Pancreas (tissue), 10 donors: ENCODE measurements around the gene UBE2E2. TPM values are rescaled to one million over a fixed set of nuclear protein-coding genes. Genes with fewer than 3 reads are reported as not detected.

Experiments used
- ATAC-seq, 4 donors: fragments of 200-7000 bp; cut with Tn5 transposase; one replicate each; pipeline versions ENCODE4 v1.8.0 to v1.9.1; 2020; ENCODE audit warnings: mild to moderate bottlenecking in 4 of 4, moderate library complexity in 4 of 4
- DNase-seq, 6 donors: peaks; one replicate each; pipeline ENCODE4 v3.0.0-alpha.2; 2020
- FAIRE-seq: peaks from 2 replicates; lab custom pipeline; 2012; peaks lifted over from hg19 to GRCh38; lab: Jason Lieb, UNC
- H3K27ac ChIP-seq, 4 donors: fragments of 200-600 bp; sonication (generic); 1 replicate in 3 of 4; 2 replicates in 1 of 4; pipeline versions ENCODE4 v1.5.0 to v1.8.0; 2020
- H3K27me3 ChIP-seq, 4 donors: fragments of 200-600 bp; one replicate each; pipeline ENCODE4 v1.8.0; 2021
- H3K36me3 ChIP-seq, 3 donors: fragments of 200-600 bp; sonication (generic) in 1 of 3; one replicate each; pipeline versions ENCODE4 v1.5.0 to v1.8.0; 2020 to 2021
- H3K4me1 ChIP-seq, 3 donors: fragments of 200-600 bp; one replicate each; pipeline ENCODE4 v1.8.0; 2021
- H3K4me3 ChIP-seq, 4 donors: fragments of 200-600 bp; sonication (generic) in 2 of 4; one replicate each; pipeline versions ENCODE4 v1.5.0 to v1.8.0; 2020 to 2021
- H3K9me3 ChIP-seq, 4 donors: fragments of 200-600 bp; one replicate each; pipeline ENCODE4 v1.8.0; 2021
- WGBS, 2 donors: extraction: QIAGEN DNeasy Blood & Tissue Kit; methylation state at CpG; one replicate each; pipeline ENCODE4 v1.1.7; 2013; 5-methylcytosine and 5-hydroxymethylcytosine counted together
- intact Hi-C, 3 donors: fragments of 100-400 bp; cut with DNase I; formaldehyde crosslinking; loops; one replicate each; pipeline versions ENCODE4 v1.11.1 to v1.14.2; 2022
- polyA plus RNA-seq, 2 donors: library from polyadenylated mRNA; stranded (reverse); fragments of 200-250 nt; gene quantifications; one replicate each; pipeline ENCODE4 v1.2.3, GENCODE V29; 2013
- total RNA-seq, 6 donors: library from RNA; stranded (reverse); fragmentation: NEBNext Ultra II Directional in 4 of 6; extraction: Animal tissue kit (Norgen Biotek cat#: 25700) in 4 of 6; gene quantifications; one replicate each; pipeline versions ENCODE4 v1.2.1 to v1.2.4, GENCODE V29; 2021 to 2023
- TF ChIP-seq, protein P1 (sequence below), 4 donors: fragments of 200-600 bp; sonication (generic) in 3 of 4; IDR thresholded peaks; one replicate each; pipeline versions ENCODE4 v1.5.0 to v1.8.0; 2021; ENCODE audit warnings: antibody characterized with exemption in 4 of 4
- donor health status: healthy with polysubstance abuse.
- donor health status: DM: no; HTN: no; CAD: no; lungs with moderate emphysema.
- donor health status: DM: no; HTN: no; CAD: no.
- donor health status: control.
- donor health status: control.
- donor health status: Bipolar disorder and iron deficiency.
- donor health status: DM: yes; HTN: yes; CAD: no.
- donor health status: DM: no; HTN: no; CAD: no.
- donor health status: DM: no; HTN: no; CAD: no.
- donor health status: DM: yes; HTN: yes; CAD: no.

Gene UBE2E2
- total and polyA plus RNA-seq, 8 donors: 3.3 to 11.6 (median 5.8) TPM

DNA sequence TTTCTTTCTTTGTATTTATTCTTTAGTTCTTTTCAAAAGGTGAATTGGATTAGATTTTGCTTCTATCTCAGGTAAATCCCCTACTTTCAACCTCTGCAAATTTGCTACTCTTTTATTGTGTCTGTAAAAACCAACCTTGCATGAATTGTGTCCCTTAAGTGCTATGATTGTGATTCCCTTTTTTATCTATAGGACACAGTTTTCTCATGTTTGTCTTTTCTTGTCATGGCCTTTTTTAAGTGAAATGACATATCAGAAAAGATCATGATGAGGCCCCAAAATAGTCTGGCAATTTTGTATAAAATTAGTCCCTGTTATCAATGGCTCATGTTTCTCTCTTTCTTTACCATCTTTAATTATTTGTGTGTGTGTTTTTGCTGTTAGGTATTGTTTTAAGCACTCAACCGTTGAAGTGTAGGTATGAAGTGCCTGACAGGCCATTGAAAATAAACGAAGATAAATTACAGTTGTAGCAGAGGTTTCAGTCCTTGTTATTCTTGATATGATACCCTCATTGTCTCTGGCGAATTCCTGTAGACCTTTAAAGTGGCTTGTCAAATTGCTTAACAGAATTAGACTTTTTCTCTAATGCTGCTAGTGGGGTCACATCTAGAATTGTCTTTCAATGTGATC is 184.3 kb downstream of the UBE2E2 start:
- no peak for FAIRE-seq
- Histone ChIP-seq H3K27ac (no peak overlapping the region), H3K36me3 (no peaks in the 10 kb centered on the region), H3K27me3 (no peaks in the 10 kb centered on the region), H3K4me3 (no peak overlapping the region), H3K4me1 (peaks cover 0 to 12% (median 6%) of the 10 kb centered on the region in 3 donors), H3K9me3 (no peaks in the 10 kb centered on the region)
- ATAC-seq: no peak
- TF ChIP-seq, protein P1, sequence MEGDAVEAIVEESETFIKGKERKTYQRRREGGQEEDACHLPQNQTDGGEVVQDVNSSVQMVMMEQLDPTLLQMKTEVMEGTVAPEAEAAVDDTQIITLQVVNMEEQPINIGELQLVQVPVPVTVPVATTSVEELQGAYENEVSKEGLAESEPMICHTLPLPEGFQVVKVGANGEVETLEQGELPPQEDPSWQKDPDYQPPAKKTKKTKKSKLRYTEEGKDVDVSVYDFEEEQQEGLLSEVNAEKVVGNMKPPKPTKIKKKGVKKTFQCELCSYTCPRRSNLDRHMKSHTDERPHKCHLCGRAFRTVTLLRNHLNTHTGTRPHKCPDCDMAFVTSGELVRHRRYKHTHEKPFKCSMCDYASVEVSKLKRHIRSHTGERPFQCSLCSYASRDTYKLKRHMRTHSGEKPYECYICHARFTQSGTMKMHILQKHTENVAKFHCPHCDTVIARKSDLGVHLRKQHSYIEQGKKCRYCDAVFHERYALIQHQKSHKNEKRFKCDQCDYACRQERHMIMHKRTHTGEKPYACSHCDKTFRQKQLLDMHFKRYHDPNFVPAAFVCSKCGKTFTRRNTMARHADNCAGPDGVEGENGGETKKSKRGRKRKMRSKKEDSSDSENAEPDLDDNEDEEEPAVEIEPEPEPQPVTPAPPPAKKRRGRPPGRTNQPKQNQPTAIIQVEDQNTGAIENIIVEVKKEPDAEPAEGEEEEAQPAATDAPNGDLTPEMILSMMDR (IDR thresholded peaks at IDR 0.05): no peak
- intact Hi-C loops: no loop called here
- no peak for DNase-seq
- WGBS, 2 donors: 63 to 66% methylated on average over 3 of the region's 3 CpGs

DNA sequence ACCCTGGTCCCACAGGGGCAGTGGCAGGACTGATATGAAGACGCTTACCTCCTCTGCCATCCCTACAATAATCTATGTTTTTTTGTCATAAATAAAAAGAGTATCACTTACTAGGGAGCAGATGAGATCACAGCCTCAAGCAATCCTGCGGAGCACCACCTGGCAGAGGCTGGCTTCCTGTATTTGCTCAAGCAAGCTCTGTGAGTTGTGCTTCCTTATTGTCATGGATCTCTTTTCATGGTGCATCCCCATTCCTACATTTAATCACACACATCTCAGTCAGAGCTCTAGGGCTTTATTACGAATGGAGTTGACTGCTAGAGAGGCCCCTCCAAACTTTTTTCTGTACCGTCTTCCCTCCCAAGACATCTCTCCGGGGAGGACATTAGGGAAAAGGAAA is 186.0 kb downstream of the UBE2E2 start:
- intact Hi-C loops: no loop called here
- DNase-seq (no peak), ATAC-seq (peak in 1 of 4 donors; percentile 25), FAIRE-seq (no peak)
- no peaks in the 10 kb centered on the region for H3K36me3 ChIP-seq
- 88 to 89% methylated on average over 5 of the region's 5 CpGs for WGBS, 2 donors
- no peaks in the 10 kb centered on the region for H3K9me3 ChIP-seq
- H3K4me3 ChIP-seq: no peak overlapping the region
- peaks cover 0 to 12% (median 6%) of the 10 kb centered on the region in 3 donors for H3K4me1 ChIP-seq
- no peak overlapping the region for H3K27ac ChIP-seq
- TF ChIP-seq, protein P1 (IDR thresholded peaks at IDR 0.05): no peak
- H3K27me3 ChIP-seq: no peaks in the 10 kb centered on the region

DNA sequence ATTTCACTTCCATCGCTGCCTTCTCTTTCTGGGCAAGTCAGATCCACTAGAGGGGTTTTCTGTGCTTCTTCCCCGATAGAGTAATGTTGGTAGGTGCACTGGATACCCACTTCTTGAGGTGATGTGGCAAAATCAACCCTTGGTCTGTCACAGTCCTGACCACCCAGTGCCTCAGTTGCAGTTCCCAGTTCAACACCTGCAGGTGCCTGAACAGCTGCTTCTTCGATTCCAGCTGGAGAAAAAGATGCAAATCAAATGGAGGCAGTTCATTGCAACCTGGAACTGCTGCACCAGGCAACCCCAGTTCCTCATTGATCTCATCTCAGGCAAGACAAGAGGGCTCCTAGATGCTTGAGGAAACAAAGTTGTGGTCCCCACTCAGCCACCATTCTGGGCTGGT is 186.6 kb downstream of the UBE2E2 start:
- DNase-seq (no peak), FAIRE-seq (no peak), ATAC-seq (no peak)
- H3K27ac ChIP-seq: no peak overlapping the region
- H3K36me3 ChIP-seq: no peaks in the 10 kb centered on the region
- intact Hi-C loops: no loop called here
- H3K4me1 ChIP-seq: peaks cover 0 to 12% (median 6%) of the 10 kb centered on the region in 3 donors
- no peak overlapping the region for H3K4me3 ChIP-seq
- H3K27me3 ChIP-seq: no peaks in the 10 kb centered on the region
- WGBS, 2 donors: 95 to 97% methylated on average over 3 of the region's 3 CpGs
- TF ChIP-seq, protein P1 (IDR thresholded peaks at IDR 0.05): no peak
- no peaks in the 10 kb centered on the region for H3K9me3 ChIP-seq

DNA sequence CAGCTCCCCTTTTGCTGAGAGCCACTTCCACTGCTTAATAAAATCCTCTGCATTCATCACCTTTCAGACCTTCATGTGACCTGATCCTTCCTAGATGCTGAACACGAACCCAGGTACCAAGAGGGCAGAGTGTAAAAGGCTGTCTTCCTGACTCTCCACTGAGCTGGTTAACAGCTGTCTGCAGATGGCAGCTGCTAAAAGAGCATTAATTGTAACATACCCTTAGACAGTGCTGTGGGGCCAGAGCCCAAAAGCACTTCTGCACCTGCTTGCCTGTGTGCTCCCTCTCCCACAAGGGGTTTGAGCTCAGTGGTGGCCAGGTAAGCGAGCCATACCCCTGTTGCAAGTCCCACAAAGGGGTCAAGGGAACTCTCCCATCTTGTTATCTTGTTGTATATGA is 187.3 kb downstream of the UBE2E2 start:
- ATAC-seq (no peak), FAIRE-seq (no peak), DNase-seq (peak in 1 of 6 donors; percentile 12)
- Histone ChIP-seq H3K4me3 (no peak overlapping the region), H3K4me1 (peaks cover 0 to 12% (median 6%) of the 10 kb centered on the region in 3 donors), H3K27ac (no peak overlapping the region), H3K9me3 (no peaks in the 10 kb centered on the region), H3K36me3 (no peaks in the 10 kb centered on the region), H3K27me3 (no peaks in the 10 kb centered on the region)
- intact Hi-C loops: no loop called here
- 93% methylated on average over 2 of the region's 2 CpGs for WGBS, 2 donors
- TF ChIP-seq, protein P1 (IDR thresholded peaks at IDR 0.05): no peak

DNA sequence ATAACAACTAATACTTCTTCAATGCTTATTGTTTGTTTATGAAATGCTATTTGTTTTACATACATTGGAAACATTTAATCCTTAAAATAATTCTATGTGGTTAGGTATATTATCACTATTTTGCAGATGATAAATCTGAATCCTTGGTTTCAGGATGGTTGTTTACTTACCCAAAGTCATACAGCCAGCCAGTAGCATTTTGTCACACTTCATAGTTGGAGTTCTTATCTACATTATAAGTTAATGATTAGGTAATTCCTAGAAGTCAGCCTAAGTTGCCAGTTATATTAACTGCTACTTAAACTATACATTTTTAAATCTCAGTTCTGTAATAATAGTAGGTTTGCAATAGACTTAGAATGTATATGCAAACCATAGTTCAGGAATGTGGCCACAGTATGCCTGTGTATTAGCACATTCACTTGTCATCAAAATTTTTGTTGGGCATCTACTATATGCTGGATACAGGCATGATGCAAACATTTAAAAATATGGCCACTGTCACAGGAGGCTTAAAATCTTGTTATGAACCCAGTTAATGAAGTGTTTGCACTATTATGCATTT is 187.9 kb downstream of the UBE2E2 start:
- DNase-seq (no peak), FAIRE-seq (no peak), ATAC-seq (peak; percentile 56 to 75 (median 66))
- no peak overlapping the region for H3K27ac ChIP-seq
- H3K9me3 ChIP-seq: no peaks in the 10 kb centered on the region
- TF ChIP-seq, protein P1 (IDR thresholded peaks at IDR 0.05): no peak
- no peaks in the 10 kb centered on the region for H3K27me3 ChIP-seq
- no peaks in the 10 kb centered on the region for H3K36me3 ChIP-seq
- intact Hi-C loops: no loop called here
- H3K4me3 ChIP-seq: no peak overlapping the region
- H3K4me1 ChIP-seq: peaks cover 0 to 12% (median 6%) of the 10 kb centered on the region in 3 donors
